ENCODE measurements around the gene SYT9. TPM values are rescaled to one million over a fixed set of nuclear protein-coding genes. Genes with fewer than 3 reads are reported as not detected.

The SYT9 gene, protein sequence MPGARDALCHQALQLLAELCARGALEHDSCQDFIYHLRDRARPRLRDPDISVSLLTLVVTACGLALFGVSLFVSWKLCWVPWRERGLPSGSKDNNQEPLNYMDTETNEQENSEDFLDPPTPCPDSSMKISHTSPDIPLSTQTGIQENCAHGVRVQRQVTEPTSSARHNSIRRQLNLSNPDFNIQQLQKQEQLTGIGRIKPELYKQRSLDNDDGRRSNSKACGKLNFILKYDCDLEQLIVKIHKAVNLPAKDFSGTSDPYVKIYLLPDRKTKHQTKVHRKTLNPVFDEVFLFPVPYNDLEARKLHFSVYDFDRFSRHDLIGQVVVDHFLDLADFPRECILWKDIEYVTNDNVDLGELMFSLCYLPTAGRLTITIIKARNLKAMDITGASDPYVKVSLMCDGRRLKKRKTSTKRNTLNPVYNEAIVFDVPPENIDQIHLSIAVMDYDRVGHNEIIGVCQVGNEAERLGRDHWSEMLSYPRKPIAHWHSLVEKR
- total RNA-seq, result not detected in 2 replicates

DNA sequence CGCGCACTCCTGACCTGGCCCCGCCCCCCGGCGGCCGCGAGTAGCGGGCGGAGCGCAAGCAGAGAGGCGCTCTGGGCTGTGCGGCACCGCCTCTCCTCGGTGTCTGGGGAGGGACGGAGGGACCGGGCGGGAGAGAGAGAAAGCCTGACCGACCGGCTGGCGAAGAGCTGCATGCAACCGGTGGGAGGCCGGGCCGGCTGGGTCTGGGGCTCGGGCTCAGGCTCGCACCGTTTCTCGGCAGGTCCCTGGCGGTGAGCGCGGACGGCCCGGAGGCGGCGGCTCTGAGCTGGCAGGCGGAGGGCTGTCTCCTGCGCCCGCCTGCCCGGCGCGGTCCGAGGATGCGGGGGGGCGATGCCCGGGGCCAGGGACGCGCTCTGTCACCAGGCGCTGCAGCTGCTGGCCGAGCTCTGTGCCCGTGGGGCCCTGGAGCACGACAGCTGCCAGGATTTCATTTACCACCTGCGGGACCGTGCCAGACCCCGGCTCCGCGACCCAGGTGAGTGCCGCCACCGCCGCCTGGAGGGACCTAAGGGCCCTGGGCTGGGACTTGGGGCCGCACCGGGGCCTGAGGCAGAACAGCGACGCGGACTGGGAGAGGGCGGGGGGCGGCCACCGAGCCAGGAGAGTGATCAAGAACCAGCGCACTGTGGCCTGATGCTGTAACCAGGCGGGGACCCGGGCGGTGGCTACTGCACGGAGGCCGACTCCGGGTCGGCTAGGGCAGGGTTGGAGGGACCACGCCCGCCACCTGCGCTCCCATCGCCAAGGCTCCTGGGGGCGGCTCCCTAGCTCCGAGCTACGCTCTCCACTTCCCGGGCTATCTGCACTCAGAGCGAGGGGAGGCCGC, at the start of gene SYT9:
SYT9 (plus strand) TSS at position 69 of the 847 bp plus-strand sequence; CDS start at position 352, 283 bp downstream.

DNA sequence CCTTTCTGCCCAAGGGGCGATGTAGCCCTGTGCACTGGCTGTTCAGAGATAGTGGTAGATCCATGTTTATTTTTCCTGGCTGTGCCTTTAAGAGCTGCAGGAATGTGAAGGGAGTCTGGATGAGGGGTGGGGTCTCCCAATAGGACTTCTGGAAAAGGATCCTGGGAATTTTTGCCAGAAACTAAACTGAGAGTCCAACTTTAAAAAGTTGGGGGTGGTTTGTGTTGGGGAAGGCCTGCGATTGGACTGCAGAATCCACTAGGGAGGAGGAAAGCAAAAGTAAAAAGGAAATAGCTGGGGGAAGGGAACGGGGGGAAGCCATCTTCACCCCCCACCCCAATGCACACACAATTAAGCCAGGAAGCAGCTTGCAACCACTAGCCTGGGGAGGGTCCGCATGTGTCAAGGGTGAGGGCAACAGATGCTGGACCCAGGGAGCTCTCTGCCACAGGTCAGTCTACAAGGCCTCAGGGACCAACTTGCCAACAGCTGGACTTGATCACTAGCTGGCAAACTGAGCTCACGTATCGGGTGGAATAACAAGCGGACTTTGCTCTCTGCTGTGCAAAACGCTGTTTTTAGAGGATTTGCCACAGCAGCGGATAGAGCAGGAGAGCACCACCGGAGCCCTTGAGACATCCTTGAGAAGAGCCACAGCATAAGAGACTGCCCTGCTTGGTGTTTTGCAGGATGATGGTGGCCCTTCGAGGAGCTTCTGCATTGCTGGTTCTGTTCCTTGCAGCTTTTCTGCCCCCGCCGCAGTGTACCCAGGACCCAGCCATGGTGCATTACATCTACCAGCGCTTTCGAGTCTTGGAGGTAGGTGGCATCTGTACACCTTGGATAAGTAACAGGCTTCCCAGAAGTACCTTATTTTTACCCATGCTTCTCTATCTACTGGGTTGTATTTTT, 233.7 kb downstream of the SYT9 start, which contains the start of gene OLFML1:
OLFML1 (plus strand) TSS at position 321 of the 912 bp plus-strand sequence; CDS start at position 691, 370 bp downstream.

DNA sequence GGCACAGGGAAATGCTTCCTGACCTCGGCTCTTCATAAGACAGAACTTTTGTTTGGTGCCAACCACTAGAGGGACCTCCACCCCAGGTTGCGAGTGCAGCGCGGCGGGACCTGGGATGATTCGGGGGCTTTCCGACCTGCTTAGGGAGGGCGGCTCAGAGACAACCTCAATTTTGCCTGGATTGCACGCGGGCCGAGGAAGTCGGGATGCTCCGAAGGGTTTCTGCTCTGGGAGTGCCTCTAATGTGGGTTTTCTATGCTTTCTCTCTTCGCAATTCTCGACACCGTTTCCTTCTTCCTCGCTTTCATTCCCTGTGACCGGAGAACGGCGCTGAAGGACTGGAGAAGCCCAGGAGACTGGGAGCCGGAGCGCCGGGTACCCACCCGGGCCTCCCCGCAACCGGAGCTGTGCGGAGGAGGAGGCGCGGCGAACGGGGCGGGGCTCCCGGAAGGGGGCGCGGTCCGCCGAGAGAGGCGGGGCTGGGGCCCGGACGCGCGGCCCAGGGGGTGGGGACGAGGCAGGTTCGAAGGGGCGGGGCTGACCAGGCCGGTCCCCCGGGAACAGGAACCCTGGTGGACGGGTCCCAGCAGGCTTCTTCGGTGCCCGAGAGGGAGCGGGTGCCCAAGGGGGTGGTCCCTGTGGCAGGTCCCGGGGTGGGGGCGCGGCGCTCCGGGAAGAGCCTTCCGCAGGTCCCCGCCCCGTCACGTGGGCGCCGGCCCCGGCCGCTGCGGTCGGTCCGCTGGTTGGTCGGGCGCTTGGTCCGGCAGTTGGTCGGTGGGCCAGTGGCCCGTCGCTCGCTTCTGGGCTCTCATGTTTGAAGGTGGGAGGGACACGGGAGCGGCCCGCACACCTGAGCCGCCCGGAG, 261.8 kb downstream of the SYT9 start, which contains the start of gene PPFIBP2:
PPFIBP2 (plus strand) TSS at position 766 of the 865 bp plus-strand sequence. CDS start 35,477 bp downstream, outside the sequence.

Other genes starting within 250 kb of the SYT9 start
- 0.24 and 0.85 TPM in 2 replicates for gene ZNF214, start 231.6 kb upstream of the SYT9 start, total RNA-seq
- 0.24 TPM in 1 of 2 replicates, not detected in the other for gene NLRP14, start 231.4 kb upstream of the SYT9 start, total RNA-seq
- gene RBMXL2, start 162.9 kb upstream of the SYT9 start, total RNA-seq, result under 0.01 TPM in 1 of 2 replicates, not detected in the other
- 0.21 TPM in 1 of 2 replicates, not detected in the other for gene OLFML1, start 233.6 kb downstream of the SYT9 start, total RNA-seq

All from tracheal epithelial cell (primary cell).